Neural progenitor cell (in vitro differentiated cells): ENCODE results near the gene SHE.

Experiments used
- CTCF ChIP-seq: fragments of 200-600 bp; sonication (generic); IDR thresholded peaks from 2 replicates; pipeline ENCODE4 v1.5.1; 2017; ENCODE audit warnings: antibody characterized with exemption, mild to moderate bottlenecking
- EZH2 ChIP-seq: fragments of 200-600 bp; sonication (generic); IDR thresholded peaks from 2 replicates; pipeline ENCODE4 v1.6.1; 2017; ENCODE audit warnings: antibody characterized with exemption, mild to moderate bottlenecking, moderate library complexity

DNA sequence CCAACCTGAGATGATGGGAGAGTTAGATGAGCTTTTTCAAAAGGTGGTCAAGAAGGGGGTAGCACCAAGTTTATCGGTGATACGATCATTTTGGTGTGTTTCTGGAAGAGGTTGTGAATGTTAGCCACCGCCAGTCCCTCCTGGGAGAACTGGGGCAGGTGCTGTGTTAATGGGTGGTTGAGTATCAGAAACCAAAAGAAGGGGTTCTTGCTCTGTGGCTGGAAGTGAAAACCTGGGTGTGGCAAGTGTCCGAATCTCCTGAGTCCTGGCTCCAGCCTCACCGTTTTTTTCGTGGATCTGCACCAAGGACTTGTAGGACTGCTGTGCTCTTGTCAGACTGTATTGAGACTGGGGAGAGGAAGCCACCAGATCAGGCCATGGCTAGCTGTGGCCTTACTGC lies 48.4 kb upstream of the SHE start:
- TF ChIP-seq CTCF = no peak
- TF ChIP-seq EZH2 = no peak
